Activated CD8-positive, alpha-beta memory T cell treated with anti-CD3 and anti-CD28 coated beads for 1 hour (primary cell): ENCODE data around the gene PDE2A.

Experiments used
- DNase-seq, 2 donors: peaks; one replicate each; pipeline ENCODE4 v3.0.0-alpha.2; 2020; ENCODE audit warnings: low read depth in 1 of 2; ENCODE audit errors: extremely low read depth in 1 of 2

The PDE2A gene

DNA sequence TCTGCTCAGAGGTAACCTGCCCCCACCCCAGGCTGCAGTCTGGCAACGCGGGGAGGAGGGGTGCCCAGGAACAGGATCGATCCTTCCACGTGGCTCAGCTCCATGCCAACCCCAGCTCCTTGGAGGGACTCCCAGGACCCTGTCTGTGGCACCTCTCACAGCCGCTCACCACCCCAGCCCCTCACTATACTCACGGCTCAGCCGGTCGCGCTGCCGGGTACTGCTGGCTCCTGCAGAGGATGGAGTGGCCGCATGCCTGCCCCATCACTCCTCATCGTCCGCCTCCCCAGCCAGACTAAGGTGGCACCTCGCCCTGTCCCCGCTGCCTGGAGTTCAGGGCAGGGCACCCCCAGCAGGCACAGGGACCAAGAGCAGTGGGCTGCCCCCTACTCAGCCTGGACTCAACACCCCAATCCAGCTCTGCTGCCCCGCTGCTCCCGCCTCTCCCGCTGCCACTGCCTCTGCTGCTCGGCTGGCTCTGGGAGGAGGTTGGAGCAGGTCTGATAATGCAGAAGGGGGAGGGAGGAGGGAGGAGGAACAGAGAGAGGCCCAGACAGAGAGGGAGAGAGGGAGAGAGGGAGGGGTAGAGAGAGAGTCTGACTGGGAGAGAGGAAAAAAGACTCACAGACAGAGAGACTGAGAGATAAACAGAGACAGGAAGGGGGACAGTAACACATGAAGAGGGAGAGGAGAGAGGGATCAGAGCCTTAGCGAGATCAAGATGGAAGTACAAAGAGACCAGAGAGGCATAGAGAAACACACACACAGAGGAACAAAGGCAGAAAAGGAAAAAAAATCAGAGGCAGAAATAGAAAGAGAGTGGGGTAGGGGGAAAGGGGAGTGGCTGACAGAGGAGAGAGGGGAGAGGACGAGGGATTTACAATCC, at the start of gene PDE2A:
PDE2A (minus strand) TSS at position 480 of the 886 bp plus-strand sequence; CDS start at position 265, 215 bp downstream.
- DNase-seq = no peak

DNA sequence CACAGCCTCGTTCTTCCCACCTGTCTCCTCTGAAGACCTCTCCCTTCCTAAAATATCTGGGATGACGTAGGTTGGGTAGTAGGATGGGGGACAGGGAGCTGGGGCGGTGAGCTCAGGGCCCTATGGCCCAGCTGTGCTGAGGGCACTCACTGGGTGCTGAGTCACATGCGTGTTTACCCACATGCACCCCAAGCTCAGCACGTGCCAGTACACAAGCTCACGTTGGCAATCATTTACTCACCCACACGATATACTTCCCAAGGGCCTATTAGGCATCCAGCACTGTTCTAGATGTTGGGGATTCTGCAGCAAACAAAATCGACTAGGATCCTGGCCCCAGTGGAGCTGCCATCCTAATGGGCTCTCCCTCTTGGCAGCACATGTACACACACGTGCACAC, 49.3 kb upstream of the PDE2A start:
- no peak for DNase-seq

DNA sequence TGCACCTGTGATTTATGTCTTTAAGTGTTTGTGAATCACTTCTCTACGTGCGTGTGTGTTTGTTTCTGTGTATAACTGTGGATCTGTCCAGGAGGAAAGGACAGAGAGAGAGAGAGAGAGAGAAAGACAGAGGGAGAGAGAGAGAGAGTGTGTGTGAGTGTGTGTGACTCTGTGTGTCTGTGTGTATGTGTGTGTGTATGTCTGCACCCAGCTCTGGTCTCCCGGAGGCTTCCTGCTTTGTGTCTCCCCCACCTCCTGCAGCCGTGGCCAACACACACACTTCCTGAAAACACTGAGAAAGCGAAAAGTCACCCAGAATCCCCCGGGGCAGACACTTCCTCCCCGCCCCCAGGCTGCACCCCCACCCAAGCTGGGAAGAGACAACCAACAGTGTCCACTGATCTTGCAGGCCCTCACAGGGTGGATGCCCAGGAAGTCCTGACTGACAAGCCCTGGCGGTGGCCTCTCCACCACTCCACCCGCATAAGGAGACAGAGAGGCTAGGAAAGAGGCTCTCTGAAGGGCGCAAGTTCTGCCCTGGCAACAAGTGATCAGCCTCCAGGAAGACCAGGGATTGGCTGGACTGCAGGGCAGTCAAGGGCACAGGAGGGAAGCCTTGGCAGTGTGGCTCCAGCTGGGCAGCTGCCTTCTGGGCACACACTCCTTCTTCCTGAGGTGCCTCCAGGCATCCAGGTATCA, 48.0 kb upstream of the PDE2A start:
- peak; percentile 58 to 64 for DNase-seq

DNA sequence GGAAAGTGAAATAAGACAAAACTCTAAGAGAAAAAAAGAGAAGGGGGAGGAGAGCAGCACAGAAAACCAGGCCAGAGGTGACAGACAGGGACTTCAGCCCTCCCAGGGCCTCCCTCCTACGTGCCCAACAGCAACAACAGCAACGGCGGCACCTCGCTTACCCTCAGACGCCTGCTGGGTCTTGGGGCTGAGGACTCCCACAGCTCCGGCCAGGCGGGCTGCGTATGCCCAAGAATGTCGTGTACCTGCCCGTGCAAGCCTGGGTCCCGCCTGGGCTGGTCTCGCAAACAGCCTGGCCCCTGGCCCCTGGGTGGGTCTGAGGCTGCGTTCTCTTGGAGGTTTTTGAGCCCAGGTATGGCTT, 47.4 kb upstream of the PDE2A start:
- DNase-seq = no peak

DNA sequence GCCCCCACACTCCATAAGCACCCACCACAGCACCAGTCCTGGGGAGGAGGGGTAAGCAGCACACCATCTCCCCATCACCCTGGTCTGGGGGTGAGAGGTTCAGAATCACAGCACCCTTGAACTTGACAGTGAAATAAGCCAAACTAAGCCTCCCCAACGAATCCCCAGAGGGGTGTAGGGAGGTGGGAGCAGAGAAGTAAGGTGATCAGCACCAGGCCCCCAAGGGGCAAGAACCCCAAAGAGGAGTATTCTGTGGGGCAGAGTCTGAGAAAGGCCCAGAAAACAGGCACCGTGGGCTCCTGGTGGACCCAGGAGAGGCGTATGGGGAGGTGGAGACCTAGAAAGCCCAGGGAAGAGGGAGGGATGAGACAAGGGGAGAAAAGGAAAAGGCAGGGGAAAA, 47.1 kb upstream of the PDE2A start:
- DNase-seq = no peak

DNA sequence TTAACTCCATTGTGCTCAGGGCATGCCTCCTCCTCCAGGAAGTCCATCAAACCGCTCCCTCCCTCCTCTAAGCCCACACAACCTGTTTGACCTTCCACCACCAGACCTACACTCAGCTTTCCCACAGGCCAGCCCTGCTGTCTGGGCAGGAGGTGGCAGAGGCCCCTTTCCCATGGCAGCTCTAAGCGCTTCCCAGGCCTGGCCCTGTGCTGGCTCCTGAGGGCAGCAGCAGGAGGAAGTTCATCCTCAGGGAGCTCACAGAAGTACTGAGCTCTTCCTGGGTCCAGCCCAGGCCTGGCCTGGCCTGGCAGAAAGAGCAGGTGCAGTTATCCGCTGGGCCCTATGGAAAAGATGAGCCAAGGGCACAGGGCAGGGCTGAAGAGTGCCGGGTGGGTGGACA, 46.6 kb upstream of the PDE2A start:
- no peak for DNase-seq

DNA sequence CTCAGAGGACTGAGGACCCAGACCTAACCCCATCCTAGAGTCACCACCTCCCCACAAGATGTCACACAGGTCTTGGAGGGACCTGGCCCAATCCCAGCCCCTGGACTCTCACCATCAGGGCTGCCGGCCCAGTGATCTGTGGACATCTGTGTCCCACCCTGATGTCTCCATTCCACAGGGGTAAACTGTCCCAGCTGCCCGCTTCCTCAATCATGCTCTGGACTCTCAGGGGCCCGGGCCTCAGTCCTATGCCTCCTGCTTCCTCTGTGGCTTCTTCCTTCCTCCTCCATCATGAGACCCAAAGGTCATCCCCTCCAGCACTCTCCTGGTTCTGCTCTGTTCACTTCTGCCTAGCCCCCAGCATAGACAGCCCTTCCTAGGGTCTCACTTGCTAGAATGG, 45.8 kb upstream of the PDE2A start:
- DNase-seq = no peak

DNA sequence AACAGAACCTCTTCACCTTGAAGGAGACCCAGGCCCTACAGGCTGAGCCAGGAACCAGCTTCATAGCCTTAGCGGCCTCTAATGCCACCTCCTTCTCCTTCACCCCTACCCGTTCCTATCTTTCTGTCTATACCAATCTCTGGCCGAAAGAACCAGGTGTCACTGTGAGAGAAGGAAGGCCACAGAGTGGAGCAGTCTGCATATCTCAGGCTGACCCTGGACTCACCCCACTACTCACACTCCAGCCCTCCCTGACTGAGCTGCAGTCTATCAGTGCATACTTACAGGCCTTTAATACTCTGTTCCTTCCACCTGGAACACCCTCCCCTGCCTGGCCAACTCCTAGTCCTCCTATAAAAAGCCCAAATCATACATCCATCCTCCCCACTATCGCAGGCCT, 45.3 kb upstream of the PDE2A start:
- no peak for DNase-seq

DNA sequence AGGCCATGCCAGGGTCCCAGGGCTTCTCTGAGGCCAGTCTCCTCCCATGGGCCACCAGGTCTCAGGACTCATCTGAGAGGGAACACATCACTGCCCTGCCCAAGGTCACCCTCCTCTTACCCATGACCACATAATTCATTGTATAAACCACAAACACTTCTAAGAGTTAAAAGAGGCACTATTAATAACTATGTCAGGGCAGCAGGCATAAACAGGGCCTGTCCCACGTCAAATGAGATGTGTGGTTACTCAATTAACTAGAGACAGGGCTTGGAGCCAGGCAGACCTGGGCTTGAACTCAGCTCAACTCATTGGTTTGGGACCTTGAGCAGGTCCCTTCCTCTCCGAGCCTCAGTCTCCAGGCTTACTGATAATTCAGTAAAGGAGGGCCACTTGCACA, 44.9 kb upstream of the PDE2A start:
- no peak for DNase-seq

DNA sequence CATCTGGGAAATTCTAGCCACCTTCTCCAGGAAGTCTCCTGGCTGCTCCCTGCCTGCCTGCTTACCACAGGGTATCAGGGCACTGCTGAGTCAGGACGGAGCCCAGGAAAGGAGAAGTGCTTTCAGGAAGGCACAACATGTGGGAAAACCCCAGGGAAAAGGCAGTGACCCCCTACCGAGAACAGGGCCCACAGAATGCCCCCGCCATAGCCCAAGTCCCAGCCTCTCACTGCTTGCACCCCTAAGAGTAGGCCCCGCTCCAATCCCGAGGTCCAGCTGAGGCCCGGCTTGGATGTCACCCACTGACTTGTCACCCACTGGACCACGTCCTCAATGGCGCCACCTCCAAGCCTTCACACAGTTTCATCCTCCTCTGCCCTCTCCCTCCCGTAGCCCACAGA, 43.9 kb upstream of the PDE2A start:
- DNase-seq = no peak

DNA sequence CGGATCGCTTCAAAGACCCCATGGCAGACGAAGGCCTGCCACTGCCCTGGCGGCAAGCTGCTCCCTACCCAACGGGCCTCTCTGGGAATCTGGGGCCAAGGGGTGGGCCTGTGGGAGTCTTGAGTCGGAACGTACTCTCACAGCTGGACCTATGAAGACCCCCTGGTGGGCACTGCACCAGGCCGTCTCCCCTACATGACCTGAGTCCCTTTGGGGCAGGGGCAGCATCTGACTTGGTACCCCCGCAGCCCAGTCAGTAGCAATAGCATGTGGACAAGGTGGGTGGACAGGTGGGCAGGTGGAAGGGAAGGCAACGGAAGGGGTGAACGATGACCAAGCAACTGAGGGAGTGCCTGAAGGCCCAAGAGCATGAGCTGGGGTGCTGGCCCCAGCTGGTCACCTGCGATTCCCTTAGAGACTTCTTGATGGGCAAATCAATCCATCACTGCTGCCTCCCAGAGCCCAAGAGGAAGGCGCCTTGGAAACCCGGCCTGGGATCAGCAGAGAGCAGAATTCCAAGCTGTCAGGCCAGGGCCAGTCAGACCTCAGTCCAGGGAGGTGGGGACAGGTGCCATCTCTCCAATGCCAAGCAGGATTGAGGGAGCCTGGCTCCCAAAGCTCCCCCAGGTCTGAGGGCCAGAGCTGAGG, 42.7 kb upstream of the PDE2A start:
- DNase-seq = no peak

DNA sequence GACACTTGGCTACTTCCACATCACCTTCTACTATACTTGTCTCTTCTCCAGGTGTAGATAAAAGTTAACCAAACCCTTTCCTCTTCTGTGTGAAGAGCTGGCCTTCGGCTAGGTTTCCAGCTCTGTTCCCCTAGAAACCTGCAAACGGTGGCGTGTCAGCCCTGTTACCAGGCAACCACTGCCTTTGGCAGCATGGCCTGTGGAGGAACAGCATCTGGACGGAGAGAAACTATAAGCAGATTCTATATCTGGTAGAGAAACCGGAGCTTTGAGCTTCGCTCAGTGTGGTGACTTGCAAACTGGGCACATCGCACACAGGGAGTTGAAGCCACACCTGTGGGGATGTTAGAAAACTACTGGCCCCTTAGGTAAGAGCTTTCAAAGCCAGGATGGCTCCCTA, 42.1 kb upstream of the PDE2A start:
- no peak for DNase-seq

DNA sequence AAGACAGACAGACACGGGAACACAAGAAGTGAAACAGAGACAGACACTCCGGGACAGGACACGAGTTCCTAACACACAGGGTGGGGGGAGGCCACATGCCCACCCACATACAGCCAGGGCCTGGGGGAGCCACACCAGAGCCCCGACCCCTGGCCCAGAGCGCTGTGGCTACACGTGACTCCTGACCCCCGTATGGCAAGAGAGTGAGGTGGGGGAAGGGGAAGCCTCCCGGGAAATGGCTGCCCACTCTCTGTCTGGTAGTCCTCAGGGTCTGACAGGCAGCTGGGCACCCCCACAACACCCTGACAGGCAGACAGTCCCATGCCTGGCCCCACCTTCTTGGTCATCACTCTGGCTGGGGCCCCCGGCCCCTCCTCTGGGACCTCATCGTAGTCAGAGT, 38.6 kb upstream of the PDE2A start:
- no peak for DNase-seq

DNA sequence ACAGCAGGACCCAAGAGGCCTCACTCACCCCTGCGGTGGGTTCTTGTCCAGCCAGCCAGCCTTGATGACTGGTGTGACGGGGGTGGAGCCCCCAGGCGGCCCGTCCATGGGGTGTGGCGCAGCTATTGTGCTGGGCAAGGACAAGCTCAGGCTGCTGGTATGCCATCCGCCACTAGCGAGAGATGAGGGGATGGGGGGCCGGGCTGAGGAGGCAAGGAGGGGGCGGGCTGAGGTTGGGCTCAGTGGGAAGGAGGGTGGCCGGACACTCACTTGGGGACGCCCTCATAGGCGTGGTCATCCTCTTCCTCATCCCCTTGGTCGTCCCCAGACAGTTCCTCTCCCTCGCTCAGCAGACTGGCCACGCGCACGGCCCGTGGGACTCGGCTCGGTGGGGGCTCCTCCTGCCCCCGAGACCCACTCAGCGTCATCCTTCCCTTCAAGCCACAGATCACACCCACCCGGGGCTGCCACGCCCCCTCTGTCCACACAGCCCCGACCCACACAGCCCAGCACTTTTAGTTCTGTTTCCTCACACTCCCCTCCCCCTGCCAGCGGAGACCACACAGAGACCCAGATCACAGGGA, 38.0 kb upstream of the PDE2A start:
- no peak for DNase-seq

DNA sequence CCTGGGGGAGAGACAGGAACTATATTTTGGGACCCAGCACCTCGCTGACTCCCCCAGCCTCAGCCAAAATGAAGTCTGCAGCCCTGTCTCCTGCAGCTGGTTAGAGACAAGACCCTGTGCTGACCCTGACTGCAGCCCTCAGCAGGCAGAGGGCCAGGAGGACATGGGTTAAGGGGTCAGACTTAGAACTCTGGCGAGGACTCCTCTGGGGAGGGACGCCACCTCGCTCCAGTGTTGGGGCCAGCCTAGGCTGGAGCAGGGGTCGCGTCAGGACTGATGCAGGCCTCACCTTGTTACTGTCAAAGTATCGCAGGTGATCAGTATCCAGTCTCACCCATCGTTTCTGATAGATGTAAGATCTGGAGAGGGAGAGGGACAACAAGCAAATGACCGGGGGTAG, 36.9 kb upstream of the PDE2A start:
- DNase-seq = no peak

DNA sequence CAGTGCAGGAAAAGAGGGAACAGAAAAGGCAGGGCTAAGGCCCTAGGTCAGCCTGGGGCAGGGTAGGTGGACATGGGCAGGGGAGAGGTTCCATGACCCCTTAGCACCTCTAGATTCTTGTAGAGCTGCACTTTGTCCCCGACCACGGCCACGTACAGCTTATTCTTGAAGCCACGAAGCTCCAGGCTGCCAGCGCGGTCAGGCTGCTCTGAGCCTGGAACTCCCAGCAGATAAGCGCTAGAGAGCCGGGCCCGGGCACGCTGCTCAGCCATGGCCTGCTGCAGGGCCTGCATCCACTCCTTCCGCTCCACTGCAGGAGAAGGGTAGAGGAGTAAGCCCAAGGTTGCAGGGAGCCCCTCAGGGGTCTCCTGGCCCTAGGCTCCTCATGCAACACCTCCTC, 36.1 kb upstream of the PDE2A start:
- DNase-seq = no peak

DNA sequence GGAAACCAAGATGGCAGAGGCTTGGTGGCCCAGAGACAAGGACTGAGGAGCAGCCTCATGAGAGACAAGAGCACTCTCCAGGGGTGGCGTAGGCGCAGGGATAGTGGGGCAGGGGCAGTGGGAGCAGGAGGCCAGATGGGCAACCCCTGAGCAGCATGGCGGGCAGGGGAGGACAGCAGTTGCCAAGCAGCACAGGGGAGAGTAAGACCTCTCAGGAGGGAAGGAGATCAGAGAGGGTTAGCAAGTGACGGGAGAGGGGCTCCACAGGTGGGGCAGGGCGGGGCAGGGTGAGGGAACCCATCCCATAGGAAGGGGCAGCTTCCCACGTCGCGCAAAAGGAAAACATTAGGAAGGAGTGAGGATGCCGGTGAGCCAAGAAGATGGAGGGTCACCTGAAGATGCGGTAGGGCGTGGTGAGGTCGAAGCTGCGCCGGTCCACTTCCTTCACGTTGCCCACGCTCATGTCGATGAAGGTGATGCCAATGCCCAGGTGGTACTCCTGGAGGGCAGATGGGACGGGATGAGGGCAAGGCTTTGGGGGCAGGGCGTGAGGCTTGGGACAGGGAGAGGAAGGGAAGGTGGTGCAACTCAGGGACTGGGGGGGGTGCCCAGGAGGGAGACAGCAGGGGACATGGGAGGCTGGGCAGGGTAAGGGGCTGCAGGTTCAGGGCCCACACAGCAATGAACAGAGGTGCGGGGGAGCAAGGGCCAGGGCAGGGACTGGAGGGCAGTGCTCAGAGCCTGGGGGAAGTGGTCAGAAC, 35.4 kb upstream of the PDE2A start:
- DNase-seq = no peak

DNA sequence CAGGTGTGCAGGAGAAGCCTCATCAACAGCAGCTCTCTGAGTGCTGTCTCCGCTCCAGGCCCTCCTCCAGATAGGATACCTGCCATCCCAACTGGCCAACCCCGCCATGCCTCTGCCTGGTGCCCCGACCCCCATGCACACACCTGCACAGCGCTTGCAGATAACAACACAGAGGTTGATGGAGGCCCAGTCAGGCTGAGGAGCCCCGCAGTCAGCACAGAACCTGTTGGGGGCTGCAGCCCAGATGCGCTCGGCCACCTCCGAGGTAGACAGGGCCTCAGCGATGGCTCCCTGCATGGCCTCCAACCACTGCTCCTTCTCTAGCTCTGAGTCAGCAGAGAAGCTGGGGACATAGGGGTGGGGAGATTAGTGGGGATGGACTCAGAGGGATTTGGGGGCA, 32.8 kb upstream of the PDE2A start:
- DNase-seq = no peak

DNA sequence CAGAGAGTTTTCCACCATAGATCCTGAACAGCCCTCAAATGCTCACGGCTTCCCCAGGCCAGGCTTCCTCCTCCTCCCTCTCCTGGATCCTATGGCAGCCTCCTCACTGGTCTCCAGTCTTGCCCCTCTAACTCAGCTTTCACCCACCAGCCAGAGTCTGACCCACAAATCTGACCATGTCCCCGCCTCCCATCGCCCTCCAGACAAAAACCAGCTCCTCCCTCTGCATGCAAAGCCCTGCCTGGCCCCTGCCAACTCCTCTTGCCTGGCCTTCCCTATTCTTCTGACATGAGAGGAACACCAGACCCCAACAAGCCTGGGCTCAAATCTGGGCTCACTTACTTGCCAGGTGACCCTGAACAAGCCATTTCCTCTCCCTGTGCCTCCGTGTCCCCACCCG, 32.4 kb upstream of the PDE2A start:
- no peak for DNase-seq

DNA sequence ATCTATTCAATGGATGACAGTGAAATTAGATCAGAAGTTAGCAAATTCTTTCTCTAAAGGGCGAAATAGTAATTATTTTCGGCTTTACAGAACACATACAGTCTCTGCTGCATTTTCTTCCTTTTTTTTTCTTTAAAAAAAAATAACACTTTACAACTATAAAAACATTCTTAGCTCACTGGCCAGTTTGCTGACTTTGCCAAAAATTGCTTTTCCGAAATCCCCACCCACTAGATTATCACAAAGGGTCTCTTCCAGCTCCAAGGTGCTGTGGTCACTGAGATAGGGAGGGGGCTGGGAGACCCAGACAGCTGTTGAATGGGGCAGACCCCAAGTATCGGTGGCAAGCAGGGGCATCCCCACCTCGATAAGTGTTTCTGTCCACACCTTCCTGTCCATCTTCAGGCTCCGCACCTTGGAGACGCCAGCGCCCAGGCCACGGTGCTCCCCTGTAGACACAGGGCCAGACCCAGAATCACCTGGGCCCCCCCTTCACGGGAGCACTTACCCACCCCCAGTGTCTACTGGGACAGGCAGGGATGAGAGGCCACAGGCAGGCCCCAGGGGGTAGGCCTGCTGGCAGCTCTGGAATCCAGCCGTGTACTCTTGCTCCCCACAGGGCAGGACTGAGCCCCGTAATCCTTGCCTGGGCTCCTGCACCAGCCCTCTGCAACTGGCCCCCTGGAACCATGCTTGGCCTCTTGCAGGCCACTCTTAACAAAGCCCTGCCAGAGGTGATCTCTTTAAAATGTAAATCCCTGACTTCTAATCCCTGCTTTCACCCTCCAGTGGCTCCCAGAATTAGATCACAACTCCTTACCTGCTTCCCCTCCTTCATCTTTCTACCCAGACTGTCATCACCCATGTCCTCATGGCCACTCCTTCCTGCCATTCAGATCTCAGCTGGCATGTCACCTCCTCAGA, 31.5 kb upstream of the PDE2A start:
- DNase-seq = no peak
